HL-60 (cell line): Measurements from ENCODE around the gene GJA1.
"Not testable (repeated sequence)": the region's sequence is repeated elsewhere in the genome, so short reads cannot be mapped to it uniquely, and the experiment has no call there.

Experiments used
- CTCF ChIP-seq: IDR thresholded peaks from one replicate; pipeline ENCODE4 v1.5.1; 2011; ENCODE audit warnings: low read length, control low read depth, inconsistent platforms; ENCODE audit not compliant: insufficient read depth
- GABPA ChIP-seq: IDR thresholded peaks from 2 replicates; pipeline ENCODE4 v1.6.1; 2012; ENCODE audit warnings: low read depth
- POLR2AphosphoS5 ChIP-seq: IDR thresholded peaks from 2 replicates; pipeline ENCODE4 v1.6.1; 2012; ENCODE audit warnings: low read depth
- REST ChIP-seq: IDR thresholded peaks from 2 replicates; pipeline ENCODE4 v1.6.1; 2012; ENCODE audit warnings: low read depth; ENCODE audit not compliant: insufficient replicate concordance
- SPI1 ChIP-seq: IDR thresholded peaks from 2 replicates; pipeline ENCODE4 v1.6.1; 2012; ENCODE audit warnings: low read depth, mild to moderate bottlenecking, borderline replicate concordance

GRCh38 chr6:121386551-121386950 is 48.9 kb upstream of the GJA1 start:
- TF ChIP-seq CTCF, POLR2AphosphoS5, GABPA, SPI1, REST: not testable (repeated sequence)
